Measurements from ENCODE around the gene ZNF184. TPM values are rescaled to one million over a fixed set of nuclear protein-coding genes. Genes with fewer than 3 reads are reported as not detected.
"Not testable (repeated sequence)": the region's sequence is repeated elsewhere in the genome, so short reads cannot be mapped to it uniquely, and the experiment has no call there.

The ZNF184 gene
- total RNA-seq, 4 donors from 2014 or later, result 3.8 to 28.3 (median 10.7) TPM

GRCh38 chr6:27433714-27434113 is 39.2 kb downstream of the ZNF184 start:
- H3K27ac ChIP-seq, result no peak overlapping the region
- no peaks in the 10 kb centered on the region for H3K4me1 ChIP-seq
- DNase-seq, result no peak
- no peaks in the 10 kb centered on the region for H3K36me3 ChIP-seq
- intact Hi-C loops (cut with DNase I; ENCODE audit: low total_unique reads), result no loop called here
- no peak overlapping the region for H3K4me3 ChIP-seq
- H3K9me3 ChIP-seq, result no peaks in the 10 kb centered on the region
- no peak for TF ChIP-seq POLR2A (IDR thresholded peaks at IDR 0.05)
- TF ChIP-seq CTCF (IDR thresholded peaks at IDR 0.05), result no peak
- no peaks in the 10 kb centered on the region for H3K27me3 ChIP-seq

DNA sequence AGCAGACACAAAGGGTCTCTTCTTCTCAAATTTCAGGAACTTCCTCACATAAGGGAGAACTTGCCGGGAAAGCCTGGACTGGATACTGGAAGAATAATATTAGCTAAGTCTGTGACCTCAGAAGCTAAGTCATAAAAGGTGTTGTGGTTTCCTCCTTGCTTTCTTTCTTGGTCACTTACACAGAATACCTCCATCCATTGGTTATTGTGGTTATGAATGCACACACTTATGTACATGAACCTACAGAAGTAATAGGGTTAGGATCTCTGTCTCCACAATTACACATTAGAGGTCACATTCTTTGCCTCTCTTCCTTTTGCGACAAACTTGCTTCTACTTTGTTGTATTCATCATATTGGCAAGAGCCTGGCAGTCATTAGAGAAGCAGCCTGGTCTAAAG is 43.9 kb downstream of the ZNF184 start:
- Histone ChIP-seq H3K4me1 (no peaks in the 10 kb centered on the region), H3K27me3 (no peaks in the 10 kb centered on the region), H3K9me3 (no peaks in the 10 kb centered on the region), H3K27ac (no peak overlapping the region), H3K36me3 (no peaks in the 10 kb centered on the region), H3K4me3 (no peak overlapping the region)
- no peak for DNase-seq
- intact Hi-C loops (cut with DNase I; ENCODE audit: low total_unique reads), result no loop called here
- no peak for TF ChIP-seq CTCF (IDR thresholded peaks at IDR 0.05)
- no peak for TF ChIP-seq POLR2A (IDR thresholded peaks at IDR 0.05)

GRCh38 chr6:27428502-27428901 is 44.4 kb downstream of the ZNF184 start:
- Histone ChIP-seq H3K27me3 (no peaks in the 10 kb centered on the region), H3K36me3 (no peaks in the 10 kb centered on the region), H3K9me3 (no peaks in the 10 kb centered on the region), H3K4me3 (no peak overlapping the region), H3K4me1 (no peaks in the 10 kb centered on the region), H3K27ac (no peak overlapping the region)
- no peak for DNase-seq
- TF ChIP-seq CTCF (IDR thresholded peaks at IDR 0.05), result no peak
- TF ChIP-seq POLR2A (IDR thresholded peaks at IDR 0.05), result no peak
- intact Hi-C loops (cut with DNase I; ENCODE audit: low total_unique reads), result no loop called here

DNA sequence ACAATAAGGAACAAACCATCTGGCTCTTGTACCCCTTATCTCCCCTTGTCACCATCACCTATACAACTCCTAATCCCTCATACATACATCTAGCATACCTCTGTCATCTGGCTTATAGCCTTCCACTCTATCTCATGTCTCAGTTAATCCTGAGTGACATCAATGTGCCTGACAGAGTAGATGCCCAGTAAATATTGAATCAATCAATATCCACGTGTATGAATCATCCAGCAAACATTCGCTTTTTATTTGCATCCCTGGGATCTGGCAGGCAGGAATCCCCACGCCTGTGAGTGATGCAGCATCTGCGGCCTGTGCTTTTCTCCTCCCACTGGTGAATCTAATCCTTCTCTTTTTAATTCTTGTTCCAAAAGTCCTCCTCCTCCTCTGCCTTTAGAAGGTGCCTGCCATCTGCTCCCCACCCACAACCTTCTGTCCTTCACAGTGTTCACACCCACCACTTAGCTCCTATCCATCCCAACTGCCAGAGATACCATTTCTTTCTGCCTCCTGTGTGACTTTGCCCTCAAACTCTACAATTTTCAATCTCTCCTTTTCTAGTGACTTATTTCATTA is 46.8 kb downstream of the ZNF184 start:
- TF ChIP-seq CTCF (IDR thresholded peaks at IDR 0.05) (no peak), POLR2A (IDR thresholded peaks at IDR 0.05) (no peak)
- Histone ChIP-seq H3K4me1 (no peaks in the 10 kb centered on the region), H3K36me3 (no peaks in the 10 kb centered on the region), H3K27ac (no peak overlapping the region), H3K4me3 (no peak overlapping the region), H3K9me3 (no peaks in the 10 kb centered on the region), H3K27me3 (no peaks in the 10 kb centered on the region)
- intact Hi-C loops (cut with DNase I; ENCODE audit: low total_unique reads), result no loop called here
- DNase-seq, result no peak

GRCh38 chr6:27424851-27425250 is 48.1 kb downstream of the ZNF184 start:
- DNase-seq; H3K36me3 ChIP-seq; H3K4me1 ChIP-seq; H3K27ac ChIP-seq; H3K9me3 ChIP-seq; H3K4me3 ChIP-seq; H3K27me3 ChIP-seq; intact Hi-C loops (cut with DNase I; ENCODE audit: low total_unique reads): not testable (repeated sequence)
